Rectal smooth muscle tissue (tissue), 1 donor: ENCODE data around the gene WNT1.

Experiments
- H3K27ac ChIP-seq: one replicate; pipeline ENCODE4 v1.7.0; 2013; ENCODE audit warnings: low read depth, low read length, inconsistent platforms
- H3K27me3 ChIP-seq: one replicate; pipeline ENCODE4 v1.7.0; 2013; ENCODE audit warnings: low read length; ENCODE audit not compliant: control insufficient read depth, insufficient read depth
- H3K36me3 ChIP-seq: one replicate; pipeline ENCODE4 v1.7.0; 2013; ENCODE audit warnings: low read length; ENCODE audit not compliant: control insufficient read depth, insufficient read depth
- H3K4me1 ChIP-seq: one replicate; pipeline ENCODE4 v1.7.0; 2013; ENCODE audit warnings: low read length; ENCODE audit not compliant: control insufficient read depth, insufficient read depth
- H3K4me3 ChIP-seq: one replicate; pipeline ENCODE4 v1.7.0; 2013; ENCODE audit warnings: low read length
- H3K9ac ChIP-seq: one replicate; pipeline ENCODE4 v1.7.0; 2013; ENCODE audit warnings: low read length

The WNT1 gene

GRCh38 chr12:49031573-49032161 is 53.5 kb downstream of the WNT1 start:
- Histone ChIP-seq H3K4me1 (no peaks in the 10 kb centered on the region), H3K27ac (no peak overlapping the region), H3K4me3 (no peak overlapping the region), H3K27me3 (no peaks in the 10 kb centered on the region), H3K36me3 (peaks cover 44% of the 10 kb centered on the region), H3K9ac (no peak overlapping the region)
